CD4-positive, alpha-beta T cell treated with Interleukin-2 at 100 ng/mL for 4 hours (primary cell): ENCODE measurements around the gene CTIF.

Source experiments
- DNase-seq: peaks from one replicate; pipeline ENCODE4 v3.0.0-alpha.2; 2020; ENCODE audit warnings: low spot score

The CTIF gene

GRCh38 chr18:48901145-48902022, 362.6 kb downstream of the CTIF start:
- DNase-seq: no peak

GRCh38 chr18:48902023-48902855, 363.4 kb downstream of the CTIF start:
- no peak for DNase-seq

- DNase-seq: no peak
These were observed 364.2 kb downstream of the CTIF start for GRCh38 chr18:48902856-48903601.

GRCh38 chr18:48904091-48904490, 365.3 kb downstream of the CTIF start:
- no peak for DNase-seq

- no peak for DNase-seq
These were observed 366.1 kb downstream of the CTIF start for GRCh38 chr18:48904847-48905394.

GRCh38 chr18:48905513-48905912, 366.7 kb downstream of the CTIF start:
- DNase-seq: no peak

GRCh38 chr18:48908916-48909315, 370.1 kb downstream of the CTIF start:
- no peak for DNase-seq

GRCh38 chr18:48909721-48910120, 370.9 kb downstream of the CTIF start:
- no peak for DNase-seq

- no peak for DNase-seq
These were observed 372.2 kb downstream of the CTIF start for GRCh38 chr18:48910972-48911545.
